ENCODE results near the gene KCTD14. TPM values are rescaled to one million over a fixed set of nuclear protein-coding genes. Genes with fewer than 3 reads are reported as not detected.

KCTD14 gene, protein sequence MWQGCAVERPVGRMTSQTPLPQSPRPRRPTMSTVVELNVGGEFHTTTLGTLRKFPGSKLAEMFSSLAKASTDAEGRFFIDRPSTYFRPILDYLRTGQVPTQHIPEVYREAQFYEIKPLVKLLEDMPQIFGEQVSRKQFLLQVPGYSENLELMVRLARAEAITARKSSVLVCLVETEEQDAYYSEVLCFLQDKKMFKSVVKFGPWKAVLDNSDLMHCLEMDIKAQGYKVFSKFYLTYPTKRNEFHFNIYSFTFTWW
- 1.4 and 1.6 TPM in 2 replicates for total RNA-seq

DNA sequence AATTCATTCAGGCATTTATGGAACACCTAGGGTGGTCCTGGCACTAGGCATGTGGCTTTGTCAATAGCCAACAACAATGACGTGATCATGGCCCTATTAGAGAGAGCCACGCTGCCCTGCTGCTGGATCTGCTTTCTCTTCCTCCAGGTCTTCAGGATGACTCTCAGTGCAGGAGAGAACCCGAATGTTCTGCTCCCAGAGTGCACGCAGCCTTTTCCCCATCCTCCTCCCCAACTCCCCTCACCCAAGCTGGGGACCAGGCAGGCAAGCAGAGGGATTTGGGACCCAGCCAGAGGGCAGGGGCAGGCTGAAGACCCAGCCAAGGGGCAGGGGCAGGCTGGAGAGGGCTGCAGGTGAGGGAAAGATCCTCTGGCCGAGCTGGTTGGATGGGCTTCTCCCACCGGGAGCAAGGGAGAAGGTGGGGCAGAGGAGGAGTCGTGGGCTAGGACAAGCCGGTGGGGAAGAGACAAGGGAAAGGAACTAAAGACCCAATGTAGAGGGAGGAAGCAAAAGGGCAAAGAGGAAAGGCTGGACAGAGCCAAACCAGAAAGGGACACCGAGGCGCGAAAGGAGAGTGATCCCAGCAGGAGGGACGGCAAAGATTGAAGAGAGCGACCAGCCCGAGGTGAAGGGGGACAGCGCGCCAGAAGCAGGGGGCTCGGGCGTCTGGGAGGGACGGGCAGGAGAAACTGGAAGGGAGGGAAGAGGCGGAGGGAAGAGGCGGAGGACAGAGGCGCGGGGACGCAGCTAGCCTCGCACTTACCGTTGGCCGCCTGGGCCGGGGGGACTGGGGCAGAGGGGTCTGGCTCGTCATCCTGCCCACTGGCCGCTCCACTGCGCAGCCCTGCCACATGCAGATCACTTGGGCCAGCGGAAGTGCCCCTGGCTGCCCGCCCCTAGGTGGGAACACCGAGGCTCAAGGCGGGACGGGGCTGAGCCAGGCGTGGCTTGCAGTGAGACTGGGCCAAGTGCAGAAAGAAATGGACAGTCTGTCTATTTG lies at the start of gene KCTD14:
TSS of gene KCTD14 (minus strand) at position 880 of the 1,000 bp plus-strand sequence. CDS start at position 853, 27 bp downstream.

GRCh38 chr11:78063440-78064181 lies 40.5 kb upstream of the KCTD14 start, which contains the start of gene THRSP:
TSS of gene THRSP (plus strand) at chr11:78063861. CDS start at chr11:78063882, 21 bp downstream.

DNA sequence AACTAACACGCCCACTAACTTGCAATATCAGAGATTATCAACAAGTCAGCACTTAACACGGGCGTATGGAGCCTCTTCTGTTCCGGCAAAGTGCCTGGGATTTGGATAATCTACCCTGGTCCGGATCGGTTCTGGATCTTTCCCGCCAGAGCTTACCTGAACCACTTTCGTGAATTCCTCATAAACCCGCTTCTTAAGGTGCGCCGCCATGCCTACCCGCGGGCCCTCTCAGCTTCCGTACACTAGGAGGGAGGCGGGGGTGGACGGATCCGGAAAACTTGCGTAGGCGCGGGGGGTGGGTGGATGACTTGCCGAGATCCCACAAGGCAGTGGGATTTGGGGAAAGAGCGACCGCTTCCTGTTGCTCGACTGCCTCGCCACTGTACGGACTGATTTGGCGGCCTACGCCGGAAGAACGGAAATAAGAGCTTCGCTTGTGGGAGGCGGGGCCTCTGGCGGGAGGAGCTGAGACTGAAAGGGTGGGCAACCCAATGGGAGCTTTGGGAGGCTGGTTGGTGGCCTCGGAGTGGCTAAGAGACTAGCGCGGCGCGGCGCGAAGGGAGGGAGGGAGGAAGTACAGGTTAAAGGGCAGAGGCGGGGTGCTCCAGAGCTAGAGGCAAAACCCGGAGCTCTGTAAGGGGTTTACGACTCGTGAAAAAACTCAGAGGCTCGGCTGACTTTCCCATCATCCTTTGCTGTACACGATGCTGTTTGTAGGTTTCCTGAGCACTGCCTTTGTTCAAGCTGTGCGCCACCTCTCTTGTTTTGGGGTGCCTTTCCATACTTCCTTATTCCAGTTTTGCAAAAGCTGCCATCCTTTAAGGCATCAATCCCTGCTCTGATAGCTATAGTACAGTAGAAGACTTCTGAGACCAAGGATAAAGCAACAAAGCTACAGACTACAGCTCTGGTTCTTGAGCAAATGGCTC lies 28.4 kb downstream of the KCTD14 start, which contains the start of gene INTS4:
TSS of gene INTS4 (minus strand) at position 235 of the 929 bp plus-strand sequence. CDS start at position 210, 25 bp downstream.

Other genes with a start within 250 kb of the KCTD14 start
- 23.6 and 27.5 TPM in 2 replicates for gene RSF1, start 202.6 kb downstream of the KCTD14 start, total RNA-seq
- gene AAMDC, start 202.1 kb downstream of the KCTD14 start, total RNA-seq, result 53.1 and 53.5 TPM in 2 replicates
- gene INTS4, start 28.6 kb downstream of the KCTD14 start, total RNA-seq, result 21.5 and 23.0 TPM in 2 replicates
- gene THRSP, start 40.6 kb upstream of the KCTD14 start, total RNA-seq, result not detected in 2 replicates
- 123 and 128 TPM in 2 replicates for gene NDUFC2, start 56.6 kb upstream of the KCTD14 start, total RNA-seq
- gene ALG8, start 116.3 kb upstream of the KCTD14 start, total RNA-seq, result 24.5 and 43.3 TPM in 2 replicates
- gene KCTD21, start 165.3 kb upstream of the KCTD14 start, total RNA-seq, result 8.1 and 8.3 TPM in 2 replicates
- 5.1 and 5.4 TPM in 2 replicates for gene USP35, start 165.6 kb upstream of the KCTD14 start, total RNA-seq

Measured in mammary microvascular endothelial cell (primary cell).